GM21360 (cell line): ENCODE measurements around the gene TGFBR2.

ENCODE experiments used
- ATAC-seq: cut with Tn5 transposase; IDR thresholded peaks from one replicate; pipeline ENCODE4 v1.9.1; 2021; ENCODE audit warnings: mild to moderate bottlenecking, moderate library complexity; ENCODE audit not compliant: unreplicated experiment

The TGFBR2 gene

DNA sequence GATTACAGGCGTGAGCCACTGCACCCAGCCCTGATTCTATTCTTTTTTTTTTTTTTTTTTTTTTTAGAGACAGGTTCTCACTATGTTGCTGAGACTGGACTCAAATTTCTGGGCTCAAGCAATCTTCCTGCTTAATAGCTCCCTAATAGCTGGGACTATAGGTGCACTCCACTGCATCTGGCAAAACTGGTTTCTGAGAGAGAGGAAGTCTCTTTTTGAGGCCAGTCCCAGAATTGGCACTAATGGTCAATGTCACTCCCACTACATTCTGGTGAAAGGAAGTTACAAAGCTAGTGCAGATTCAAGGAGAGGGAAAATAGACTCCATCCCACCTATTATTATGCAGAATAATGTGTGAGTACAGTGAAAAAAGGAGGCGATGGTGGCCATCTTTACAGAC is 5.8 kb upstream of the TGFBR2 start:
- ATAC-seq, result no peak

DNA sequence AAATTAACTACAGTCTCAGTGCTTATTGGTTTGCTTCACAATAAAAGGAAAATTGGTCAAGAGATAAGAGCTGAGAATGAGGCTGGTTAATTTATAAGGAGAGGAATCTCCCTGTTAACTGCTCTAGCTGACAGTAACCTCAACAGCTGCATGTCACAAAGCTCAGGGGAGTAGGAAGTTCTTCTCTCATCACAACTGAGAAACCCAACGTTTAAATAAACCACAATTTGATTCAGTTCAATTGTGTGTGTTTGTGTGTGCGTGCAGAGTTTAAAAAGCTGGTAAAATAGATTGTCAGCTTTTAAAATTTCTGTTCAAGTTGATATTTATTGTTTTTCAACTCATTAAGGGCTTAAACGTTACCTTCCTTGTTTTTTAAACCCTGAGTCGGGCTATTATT is 3.5 kb upstream of the TGFBR2 start:
- ATAC-seq, result no peak

DNA sequence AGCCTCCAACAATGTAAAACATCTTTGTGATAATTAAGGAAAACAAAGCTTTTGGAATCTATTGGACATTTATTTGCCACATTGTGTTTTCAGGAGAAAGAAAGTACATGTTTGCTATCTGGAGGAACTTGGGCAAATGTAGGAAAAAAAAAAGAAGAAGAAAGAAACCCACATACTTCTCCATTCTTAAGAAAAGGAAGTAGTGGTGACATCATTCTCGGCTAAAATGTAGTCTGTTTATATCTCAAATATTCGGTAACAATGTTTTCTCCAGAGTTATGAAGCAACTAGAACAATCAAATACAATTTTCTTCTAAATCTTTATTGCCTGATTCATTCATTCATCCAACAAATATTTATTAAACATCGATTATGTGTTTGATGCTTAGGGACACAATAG is 2.3 kb upstream of the TGFBR2 start:
- no peak for ATAC-seq

DNA sequence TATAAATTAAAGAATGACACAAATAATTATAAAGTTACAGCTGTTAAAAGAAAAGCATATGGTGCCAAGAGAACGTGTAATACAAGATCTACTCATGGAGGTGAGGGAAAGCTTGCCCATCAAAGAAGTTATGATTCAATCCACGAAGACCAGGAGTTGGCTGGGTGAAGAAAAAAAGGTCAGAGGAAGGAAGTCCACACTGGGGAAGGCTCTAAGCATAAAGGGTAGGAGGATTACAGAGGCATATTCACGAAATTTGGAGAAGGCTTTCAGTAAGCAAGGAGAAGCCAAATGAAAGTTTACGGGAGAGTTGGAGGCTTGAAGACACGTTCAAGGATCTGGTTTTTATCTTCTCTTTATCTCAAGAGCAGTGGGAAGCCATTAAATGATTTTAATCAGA is 1.8 kb upstream of the TGFBR2 start:
- ATAC-seq, result no peak

DNA sequence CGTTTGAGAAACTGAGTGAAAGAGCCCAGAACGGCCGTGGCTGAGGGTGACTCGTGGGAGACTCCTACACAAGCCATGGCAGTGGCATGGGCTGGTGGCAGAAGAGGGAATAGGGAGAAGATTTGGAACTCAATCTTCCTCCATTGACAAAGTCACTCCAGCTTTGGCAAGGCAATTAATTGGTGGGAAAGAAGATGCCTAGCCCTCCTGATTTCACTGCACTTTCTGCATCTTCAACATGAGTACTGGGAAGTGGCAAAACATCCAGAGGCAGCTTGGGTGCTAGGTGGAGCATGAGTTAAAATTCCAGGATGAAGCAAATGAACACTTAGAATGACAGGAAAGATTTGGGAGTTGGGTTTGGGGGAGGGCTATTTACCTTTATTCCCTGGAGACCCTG is 1.4 kb upstream of the TGFBR2 start:
- no peak for ATAC-seq

DNA sequence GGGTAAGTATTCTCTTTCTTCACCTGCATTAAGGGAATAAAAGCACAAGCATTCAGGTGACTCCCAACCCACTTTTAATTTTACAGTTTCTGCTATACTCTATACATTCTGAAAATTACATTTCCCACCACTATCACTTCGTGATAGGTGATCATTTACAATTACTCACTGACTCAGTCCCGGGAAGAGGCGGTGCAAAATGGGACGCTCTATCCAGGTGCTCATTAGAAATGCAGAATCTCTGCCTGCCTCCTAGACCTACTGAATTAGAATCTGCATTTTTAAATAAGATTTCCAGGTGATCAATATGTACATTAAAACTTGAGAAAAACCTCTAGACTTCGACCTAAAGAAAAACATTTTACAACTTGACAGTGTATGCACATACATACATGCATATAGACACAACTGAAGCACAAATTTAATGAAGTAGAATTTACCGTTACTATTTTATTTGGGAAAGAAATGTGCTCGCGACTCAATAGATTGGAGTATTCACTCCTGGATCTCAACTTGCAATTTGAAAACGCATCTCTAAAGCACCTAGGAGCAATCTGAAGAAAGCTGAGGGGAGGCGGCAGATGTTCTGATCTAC is 598 bp upstream of the TGFBR2 start:
- ATAC-seq, result no peak

DNA sequence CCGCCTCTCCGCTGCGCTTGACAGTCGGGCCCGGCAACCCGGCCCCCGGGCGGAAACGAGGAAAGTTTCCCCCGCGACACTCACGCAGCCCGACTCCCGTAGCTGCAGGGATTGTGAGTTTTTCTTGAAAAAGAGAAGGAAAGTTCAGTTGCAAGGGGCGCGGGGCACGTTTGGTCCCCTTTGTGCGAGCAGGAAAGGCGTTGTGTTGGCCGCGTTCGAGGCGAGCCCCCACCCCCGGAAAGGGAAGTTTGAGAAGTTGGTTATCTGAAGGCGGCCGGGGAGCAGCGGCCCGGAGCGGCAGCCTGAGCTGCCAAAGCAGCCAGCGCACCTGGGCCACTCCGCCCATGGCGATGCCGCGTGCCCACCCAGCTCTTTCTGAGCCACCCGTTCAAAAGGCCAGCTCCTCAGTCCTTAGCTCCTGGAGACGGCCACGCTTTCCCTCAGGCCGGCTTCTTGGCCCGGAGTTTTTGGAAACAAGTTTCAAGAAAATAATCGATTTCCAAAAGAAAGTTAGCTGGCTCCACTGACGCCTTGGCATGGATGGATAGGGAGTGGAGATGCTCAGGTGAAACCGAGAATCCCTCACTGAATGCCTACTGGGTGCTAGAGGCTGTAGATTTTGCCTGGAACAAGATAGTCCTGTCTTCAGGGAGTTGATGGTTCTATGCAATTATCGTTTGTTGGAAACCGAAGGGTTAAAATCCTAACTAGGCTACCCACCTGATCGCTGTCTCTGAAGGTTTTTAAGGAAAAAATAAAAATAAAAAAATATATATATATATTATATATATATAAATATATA is 832 bp downstream of the TGFBR2 start:
- ATAC-seq, result peak; percentile 49

DNA sequence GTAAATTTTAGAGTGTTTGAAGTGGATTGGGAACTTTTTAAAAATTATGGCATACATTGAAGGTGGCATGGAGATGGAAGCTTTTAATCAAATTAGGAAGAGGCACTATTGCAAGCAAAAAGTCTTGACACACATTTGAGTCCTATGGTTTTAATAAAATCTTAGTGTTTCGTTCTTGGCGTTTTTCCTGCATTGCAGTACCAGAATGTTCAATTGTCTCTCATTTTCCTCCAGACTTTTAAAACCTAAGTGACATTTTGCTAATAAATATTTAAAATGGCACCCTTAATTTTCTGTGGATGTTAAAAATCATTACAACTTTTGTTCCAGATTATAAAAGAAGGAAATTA is 2.2 kb downstream of the TGFBR2 start:
- ATAC-seq, result no peak

DNA sequence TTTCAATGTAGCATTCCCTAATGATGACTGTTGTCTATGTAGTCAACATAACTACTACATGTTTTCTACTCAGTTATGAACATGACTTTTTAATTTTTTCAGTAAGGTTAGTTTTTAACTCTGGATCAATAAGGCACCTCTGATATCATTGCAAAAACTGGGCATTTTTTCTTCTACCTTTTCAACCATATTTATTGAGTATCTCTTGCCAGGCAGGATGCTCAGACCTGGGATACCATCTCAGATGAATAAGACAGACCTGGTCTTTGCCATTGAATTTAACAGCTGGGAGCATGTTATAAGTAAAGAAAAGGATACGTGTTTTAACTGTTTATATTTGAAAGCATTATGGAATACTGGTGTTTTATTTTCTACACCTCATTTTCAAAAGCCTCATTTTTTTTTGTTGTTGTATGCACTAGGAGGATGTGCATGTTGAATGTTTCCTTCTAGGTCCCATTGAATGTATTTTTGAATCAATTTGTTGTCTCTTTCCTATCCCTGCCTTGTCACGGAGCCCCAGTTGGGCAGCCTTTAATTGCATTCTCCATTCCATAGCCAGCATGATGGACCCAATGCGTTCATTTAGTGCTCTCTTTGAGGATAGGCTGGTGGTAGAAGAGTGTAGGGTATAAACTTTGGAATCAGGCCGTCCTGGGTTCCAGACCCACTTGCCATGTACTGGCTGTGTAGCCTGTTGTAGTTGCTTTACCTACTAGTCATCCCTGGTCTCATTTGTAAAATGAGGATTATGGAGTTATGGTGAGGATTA is 3.7 kb downstream of the TGFBR2 start:
- no peak for ATAC-seq

DNA sequence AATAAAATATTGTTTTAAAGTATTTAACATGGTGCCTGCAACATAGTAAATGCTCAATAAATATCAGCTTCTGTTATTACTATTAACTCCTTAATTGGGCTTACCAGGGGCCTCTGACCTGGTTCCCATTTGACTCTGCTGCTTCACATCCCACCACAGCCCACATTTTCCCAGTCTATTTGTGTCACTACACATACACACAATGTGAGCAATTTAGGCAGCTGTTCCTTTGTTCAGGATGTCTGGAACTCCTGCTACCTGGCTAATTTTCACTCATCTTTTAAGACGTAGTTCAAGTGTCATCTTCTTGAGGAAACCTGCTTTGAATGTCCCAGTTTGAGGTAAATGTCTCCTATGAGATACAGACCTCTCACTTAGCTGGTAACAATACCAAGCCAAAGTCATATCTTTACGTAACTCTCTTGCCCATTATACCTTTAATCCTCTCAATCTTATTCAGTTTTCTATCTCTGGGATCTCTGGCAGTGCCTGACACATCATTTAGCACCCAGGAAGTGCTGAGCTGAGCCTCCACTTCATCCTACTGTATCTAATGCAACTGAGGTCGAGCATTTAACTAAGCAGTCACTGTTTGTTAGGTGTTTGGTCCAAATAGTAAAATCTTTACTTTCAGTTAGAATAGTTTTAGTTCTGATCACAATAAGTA is 4.4 kb downstream of the TGFBR2 start:
- ATAC-seq, result no peak

DNA sequence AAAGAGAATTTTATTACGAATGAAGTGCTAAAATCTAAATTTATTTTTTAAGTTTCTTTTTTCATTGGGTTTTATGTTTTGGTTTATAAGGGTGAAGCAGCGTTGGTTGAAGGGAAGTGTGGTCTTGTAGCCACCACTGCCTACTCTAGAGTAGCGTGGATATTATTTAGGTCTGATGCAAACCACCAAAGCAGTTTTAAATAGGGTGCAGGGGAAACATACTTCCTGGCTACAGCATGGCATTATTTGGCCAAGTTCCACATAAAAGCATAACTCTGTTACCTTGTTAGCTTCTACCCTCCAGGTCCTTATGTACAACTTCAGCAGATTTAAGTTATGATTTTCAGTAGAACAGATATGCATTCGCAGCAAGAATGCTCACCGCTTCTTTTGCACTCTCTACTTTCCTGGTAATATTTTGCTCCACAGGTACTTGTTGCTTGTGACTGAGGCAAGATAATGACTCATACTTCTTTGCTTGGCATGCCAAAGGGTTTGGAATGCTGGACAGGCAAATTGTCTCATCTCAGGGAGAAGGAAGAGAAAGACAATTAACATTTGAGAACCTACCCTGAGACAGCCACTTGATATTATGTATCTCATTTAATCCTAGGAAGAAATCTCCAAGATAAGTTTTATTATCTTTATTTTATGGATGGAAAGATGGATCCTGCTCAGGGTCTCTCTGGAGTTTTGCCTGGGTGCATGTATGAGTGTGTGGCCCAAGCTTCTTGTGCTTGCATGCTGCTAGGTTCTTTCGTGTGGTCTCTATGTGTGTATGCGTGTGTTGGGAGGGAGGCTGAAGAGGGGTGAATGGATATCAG is 5.4 kb downstream of the TGFBR2 start:
- no peak for ATAC-seq

DNA sequence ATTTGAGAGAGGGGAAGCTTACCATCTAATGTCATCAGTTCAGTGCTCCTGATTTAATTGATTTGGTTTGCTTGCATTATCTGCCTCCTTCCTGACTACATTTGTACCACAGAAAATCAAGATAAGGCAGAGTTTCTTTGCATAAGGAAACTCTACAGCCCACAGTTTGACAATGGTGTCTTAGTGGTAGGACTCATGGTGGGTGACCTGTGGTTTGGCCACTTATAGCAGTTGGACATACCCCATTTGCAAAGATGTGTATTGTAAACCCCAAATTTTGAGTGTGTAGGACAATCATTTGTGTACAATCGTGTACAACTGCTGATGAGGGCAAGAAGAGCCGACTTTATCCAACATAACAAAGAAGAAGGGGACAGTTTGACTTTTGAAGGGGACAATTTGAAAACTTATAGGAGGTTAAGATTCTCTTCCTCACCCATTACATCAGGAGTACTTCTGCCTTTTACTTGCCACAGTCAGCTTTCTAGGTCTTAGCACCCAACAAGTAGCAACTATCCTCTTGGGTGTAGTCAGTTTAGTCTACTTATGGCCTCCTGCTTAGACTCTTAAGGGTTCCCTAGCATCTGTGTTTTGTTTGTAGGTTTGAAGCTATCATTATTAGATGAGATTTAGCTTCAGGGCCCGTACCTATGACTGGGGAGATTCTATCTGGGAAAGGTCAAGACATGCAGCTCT is 6.2 kb downstream of the TGFBR2 start:
- no peak for ATAC-seq

DNA sequence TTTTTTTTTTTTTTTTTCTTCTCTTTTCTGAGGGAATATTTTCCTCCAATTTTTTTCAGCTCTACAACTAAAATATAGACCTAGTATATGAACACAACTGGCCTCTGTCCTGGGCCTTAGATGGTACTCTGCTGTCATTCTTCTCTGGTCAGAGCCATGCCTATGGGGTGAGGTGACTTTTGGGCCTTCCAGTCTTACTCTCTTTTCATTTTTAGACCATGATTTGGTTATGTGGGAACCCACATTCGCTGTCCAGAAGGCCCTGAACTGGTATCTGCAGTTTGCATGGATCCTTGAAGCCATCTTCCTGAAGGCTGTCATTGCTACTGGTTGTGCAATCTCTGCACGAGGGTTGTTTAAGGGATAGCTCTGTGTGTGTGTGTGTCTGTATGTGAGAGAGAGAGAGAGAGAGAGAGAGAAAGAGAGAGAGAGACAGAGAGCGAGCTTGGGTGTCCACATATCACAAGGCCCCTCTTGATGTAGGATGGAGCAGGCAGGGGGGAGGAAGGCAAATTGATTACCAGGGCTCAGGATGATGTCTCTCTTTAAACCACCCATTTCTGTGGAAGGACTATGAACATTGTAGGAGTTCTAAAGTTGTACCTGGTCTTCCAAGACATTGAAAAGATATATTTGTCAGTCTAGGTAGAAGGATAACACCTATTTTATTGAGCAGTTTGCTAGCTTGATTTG is 6.9 kb downstream of the TGFBR2 start:
- no peak for ATAC-seq

DNA sequence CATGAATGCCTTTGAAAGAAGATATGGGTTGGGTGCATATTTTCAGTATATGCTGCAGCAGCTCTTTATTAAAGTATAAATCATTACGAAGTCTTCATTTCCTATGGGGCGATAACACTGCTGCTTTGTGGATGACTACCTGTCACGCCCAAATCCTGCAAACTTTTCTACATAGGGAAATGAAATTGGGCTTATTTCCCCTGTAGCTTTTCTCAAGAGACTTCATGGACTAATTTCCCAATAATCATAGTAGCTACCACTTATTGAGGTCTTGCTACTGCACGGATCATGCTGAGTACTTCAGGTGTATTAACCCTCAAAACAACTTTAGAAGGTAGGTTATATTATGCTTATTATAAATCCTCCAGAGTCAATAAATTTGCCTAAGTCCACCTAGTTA is 8.0 kb downstream of the TGFBR2 start:
- no peak for ATAC-seq

DNA sequence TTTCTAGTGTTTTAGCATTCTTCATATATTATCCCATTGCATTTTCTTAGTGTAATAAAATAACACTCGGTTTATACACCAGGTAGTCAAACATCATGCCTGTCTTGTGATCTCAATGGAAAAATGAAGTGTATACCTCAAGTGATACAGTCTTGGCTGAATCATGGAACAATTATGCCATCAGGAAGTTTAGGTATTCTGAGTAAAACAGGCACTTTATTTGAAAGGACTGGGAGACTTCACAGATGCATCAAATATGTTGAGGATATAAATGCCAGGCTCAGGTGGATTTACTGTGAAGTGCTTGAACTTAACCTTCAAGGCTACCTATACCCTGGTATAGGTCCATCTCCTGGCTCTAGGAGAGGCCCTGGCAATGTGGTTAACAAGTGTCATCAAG is 8.5 kb downstream of the TGFBR2 start:
- no peak for ATAC-seq

DNA sequence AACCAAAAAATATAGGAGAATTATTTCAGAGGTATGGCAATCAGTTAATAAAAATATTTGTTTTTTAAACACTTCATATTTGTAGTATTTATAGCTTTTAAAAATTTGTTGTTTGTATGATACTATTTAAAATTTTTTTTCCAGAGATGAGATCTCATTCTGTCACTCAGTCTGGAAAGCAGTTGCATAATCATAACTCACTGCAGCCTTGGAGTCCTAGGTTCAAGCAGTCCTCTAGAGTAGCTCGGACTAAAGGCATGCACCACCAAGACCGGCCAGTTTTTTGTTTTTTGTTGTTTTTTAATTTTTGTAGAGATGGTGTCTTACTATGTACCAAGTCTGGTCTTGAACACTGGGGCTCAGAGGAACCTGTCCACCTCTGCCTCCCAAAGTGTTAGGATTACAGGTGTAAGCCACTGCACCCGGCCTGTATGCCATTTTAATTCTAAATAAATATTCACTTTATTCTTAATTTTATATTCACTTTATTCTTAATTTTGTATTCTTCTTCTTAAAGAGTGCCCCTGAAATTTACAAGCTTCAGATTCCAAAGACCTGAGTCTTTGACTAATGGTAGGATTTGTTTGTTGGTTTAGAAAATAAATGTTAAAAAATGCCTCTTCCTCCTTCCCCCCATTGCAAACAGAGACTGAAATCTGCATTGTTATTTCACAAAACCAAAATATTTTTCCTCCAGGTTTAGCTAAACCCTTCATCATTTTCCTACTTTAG is 9.4 kb downstream of the TGFBR2 start:
- no peak for ATAC-seq

DNA sequence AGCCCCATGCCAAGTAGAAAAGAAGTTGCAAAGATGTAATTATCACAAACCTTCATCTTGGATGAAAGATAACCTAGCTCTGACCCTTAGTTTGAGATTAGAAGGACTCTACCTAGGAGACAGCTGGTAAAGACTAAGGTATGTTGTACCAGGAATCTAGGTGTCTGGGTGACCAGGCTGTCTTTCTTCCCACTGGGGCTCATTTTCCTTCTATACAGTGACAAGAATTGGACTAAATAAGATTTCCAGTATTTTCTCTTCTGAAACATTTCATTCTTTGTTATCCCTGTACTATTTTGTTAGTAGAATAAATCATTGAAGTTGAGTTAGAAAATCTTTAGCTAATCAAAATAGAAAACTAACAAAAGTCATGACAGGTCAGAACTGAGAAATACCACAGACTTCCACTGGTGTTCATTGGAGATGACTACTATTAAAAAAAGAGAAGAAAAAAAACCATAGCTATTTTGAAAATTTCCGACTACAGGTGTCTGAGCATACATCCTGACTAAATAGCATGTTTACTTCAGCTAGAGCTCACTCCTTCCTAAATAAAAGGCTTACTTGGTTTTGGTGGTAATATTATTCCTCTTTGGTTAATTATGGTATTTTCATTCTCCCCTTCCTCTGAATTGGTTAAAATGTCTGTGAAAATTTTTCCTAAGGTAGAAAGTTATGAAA is 10.1 kb downstream of the TGFBR2 start:
- no peak for ATAC-seq

DNA sequence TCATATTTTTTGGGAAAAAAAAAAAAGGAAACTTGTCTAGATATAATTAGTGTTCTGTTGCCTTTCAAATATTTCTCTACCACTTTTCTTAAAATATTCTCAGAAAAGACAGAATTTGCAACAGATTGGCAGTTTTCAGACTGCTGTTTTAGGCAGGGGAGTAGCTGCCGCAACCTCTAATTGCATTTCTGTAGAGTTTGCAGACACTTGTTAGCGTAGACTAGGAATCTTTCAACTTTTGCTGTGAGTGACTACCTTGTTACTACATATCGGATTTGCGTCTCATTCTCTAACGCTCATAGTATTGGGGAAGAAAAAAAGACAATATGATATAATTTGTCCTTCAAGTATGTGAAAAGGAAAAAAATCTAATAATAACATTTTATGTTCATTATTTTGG is 10.7 kb downstream of the TGFBR2 start:
- no peak for ATAC-seq
